Measurements from ENCODE around the gene SPAG16.
"Not testable (repeated sequence)": the region's sequence is repeated elsewhere in the genome, so short reads cannot be mapped to it uniquely, and the experiment has no call there.

SPAG16 gene

DNA sequence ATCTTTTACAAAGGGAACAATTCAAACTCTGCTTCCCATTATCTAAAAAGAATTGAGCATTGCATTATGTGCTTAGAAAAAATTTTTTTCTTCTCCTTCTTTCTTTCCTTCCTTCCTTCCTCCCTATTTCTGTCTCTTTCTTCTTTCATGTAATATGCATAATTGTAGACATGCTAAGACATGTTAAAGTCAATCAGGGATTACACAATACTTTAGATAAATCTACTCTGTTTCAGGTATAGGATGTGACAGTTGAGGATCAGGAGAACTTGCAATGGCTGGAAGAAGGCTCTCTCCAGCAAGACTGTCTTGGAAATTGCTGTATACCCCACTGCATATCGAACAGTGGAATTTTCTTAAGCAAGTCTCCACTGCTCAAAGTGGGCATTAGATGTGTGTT lies 9.0 kb upstream of the SPAG16 start:
- DNase-seq: no peak

DNA sequence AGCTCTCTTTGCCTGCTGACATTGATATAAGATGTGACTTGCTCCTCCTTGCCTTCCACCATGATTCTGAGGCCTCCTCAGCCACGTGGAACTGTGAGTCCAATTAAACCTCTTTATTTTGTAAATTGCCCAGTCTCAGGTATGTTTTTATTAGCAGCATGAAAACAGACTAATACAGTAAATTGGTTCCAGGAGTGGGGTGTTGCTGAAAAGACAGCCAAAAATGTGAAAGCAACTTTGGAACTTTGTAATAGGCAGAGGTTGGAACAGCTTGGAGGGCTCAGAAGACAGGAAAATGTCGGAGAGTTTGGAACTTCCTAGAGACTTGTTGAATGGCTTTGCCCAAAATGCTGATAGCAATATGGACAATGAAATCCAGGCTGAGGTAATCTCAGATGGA lies 7.1 kb upstream of the SPAG16 start:
- DNase-seq: not testable (repeated sequence)

DNA sequence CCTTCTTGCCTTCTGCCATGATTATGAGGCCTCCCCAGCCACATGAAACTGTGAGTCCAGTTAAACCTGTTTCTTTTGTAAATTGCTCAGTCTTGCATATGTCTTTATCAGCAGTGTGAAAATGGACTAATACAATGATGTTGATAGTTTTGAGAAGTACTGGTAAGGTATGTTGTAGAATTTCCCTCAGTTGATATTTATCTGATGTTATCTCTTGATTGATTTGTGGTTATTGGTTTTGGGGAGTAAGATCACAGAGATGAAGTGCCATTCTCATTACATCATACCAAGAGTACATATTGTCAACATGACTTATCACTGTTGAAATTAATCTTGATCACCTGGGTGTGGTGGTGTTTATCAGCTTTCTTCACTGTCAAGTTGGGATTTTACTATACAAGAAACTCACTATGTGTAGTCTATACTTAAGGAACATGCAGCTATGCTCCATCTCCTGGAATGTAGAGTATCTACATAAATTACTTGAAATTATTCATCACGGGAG lies 5.1 kb upstream of the SPAG16 start:
- no peak for DNase-seq

DNA sequence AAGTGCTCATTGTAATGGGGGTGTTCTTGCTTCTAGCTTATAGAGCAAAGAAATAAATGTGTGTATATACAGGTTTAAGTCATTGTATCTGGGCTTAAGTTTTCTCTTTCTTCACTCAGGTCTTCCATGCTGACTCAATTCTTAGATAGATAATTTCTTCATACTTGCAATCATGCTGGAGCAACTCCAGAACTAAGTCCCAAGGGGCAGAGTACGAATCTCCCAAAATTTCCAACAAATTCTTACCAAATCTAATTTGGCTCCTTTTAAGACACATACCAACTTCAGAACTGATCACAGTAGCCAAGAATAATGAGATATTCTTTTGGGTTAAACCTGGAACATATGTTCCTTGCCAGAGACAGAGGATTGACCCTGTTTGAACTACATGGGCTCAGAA lies 4.3 kb upstream of the SPAG16 start:
- no peak for DNase-seq

DNA sequence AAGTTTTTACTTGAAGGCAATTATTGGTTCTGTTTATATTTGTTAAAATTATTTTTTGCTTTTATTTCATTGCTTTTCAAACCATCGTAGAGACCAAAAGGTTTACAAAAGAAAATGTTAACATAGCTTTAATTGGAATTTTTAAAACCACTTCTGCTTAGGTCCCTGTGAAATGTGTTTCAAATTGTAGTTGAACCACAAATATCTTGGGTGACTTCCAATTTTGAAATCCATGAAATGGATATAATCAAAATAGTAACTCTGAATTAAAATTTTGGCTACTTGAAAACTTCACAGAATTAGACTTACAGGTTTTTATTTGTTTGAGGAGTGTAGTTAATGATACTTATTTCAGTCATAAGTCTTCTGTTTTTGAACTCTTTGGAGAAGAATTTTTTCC lies 3.1 kb upstream of the SPAG16 start:
- no peak for DNase-seq

DNA sequence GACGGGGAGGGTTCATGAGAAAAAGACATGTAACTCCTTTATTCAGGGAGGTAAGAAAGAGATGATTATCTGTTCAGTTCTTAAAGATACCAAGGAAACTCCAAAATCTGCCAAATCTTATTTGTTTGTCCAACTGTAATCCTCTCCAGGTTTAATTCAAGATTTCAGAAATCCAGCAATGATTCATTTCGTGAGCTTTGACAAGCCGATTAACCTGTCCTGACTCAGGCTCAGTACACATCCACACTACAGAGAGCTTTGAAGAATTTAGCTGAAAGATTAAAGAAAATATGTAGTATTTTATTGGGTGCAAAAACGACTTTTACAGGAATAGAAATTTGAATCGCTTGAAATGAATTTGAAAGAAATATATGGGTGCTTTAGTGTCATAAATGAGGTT lies 1.1 kb downstream of the SPAG16 start:
- DNase-seq: no peak

DNA sequence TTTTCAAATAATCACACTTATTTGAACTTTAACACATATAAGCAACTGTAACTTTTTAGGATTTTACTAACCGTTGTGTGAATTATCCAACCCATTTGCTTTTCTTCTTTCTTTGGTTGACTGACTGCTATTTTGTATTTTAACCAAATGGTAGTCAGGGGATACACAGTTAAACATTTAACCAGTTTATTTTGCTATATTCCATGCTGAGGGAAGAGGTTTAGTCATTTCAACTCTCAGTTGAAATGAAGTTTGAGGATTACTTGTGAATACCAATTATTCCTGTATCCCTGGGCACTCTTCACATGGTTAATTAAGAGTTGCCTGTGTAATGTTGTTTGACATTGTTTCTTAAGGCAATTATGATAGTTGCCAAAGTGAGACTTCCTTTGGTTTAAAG lies 1.9 kb downstream of the SPAG16 start:
- DNase-seq: no peak

DNA sequence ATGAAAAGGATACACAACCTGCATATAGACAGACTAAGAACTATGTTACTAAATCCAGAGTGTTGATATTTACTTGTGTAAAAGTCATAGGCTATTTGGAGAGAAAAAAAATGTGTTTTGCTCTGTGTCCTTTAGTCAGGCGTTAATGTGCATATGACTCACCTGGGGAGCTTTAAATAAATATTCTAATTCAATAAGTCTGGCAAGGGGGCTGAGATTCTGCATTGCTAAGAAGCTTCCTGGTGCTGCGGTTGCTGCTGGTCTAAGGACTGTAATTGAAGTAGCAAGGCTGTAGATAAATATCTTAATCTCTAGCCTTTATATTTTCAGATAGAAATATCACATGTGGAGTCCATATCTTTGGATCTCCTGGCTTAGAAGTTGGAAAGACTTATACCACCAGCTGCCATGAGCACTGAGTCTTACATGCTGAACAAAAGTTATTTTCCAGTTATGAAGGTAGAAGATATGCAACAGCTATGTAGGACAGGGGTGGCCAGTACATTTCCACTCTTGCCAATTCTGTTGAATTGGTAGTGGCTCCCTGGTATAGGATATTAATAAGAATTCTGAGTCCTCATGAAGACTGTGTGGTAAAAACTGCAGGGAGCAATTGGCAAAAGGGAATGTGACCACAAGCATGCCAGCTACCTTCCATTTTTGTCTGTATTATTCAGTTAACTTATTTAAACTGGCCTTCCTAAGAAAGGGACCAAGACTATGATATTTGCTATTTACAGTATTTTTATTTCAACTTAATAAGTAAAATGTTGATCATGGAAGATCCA lies 4.8 kb downstream of the SPAG16 start:
- DNase-seq: no peak

DNA sequence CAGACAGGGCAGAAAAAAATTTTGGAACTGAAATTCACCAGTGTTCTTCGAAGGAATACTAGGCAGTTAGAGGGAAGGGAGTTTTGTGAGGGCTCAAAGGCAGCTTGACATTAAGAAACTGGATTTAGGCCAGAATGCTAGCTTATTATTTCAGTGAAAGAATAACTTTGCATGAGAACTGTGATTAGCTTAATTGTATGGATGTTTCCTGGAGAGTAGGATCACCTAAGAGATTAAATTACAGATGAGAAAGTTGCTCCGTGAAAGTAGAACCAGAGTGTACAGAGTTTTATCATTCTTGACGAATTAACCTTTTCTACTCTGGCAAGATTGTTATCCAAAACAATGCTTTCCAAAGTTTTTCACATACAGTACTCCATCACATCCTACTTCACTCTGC lies 6.2 kb downstream of the SPAG16 start:
- DNase-seq: no peak

DNA sequence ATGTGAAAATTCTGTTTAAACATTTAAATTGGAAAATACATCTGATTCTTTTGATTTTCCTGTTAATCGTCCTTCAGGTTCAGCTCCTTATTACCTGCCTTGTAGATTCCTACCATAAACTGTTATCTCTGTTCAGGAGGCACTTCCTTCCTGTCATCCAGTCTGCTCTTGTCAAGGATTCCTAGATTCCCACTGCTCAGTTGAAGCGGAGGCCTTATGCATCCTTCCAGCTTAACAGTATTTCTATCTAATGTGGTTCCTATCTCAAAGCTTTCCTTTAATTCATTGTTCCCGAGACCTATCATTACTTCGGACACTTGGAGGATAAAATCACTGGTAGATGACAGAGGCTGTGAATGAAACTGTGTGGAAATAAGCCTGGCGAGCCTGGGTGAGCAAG lies 12.0 kb downstream of the SPAG16 start:
- DNase-seq: no peak

DNA sequence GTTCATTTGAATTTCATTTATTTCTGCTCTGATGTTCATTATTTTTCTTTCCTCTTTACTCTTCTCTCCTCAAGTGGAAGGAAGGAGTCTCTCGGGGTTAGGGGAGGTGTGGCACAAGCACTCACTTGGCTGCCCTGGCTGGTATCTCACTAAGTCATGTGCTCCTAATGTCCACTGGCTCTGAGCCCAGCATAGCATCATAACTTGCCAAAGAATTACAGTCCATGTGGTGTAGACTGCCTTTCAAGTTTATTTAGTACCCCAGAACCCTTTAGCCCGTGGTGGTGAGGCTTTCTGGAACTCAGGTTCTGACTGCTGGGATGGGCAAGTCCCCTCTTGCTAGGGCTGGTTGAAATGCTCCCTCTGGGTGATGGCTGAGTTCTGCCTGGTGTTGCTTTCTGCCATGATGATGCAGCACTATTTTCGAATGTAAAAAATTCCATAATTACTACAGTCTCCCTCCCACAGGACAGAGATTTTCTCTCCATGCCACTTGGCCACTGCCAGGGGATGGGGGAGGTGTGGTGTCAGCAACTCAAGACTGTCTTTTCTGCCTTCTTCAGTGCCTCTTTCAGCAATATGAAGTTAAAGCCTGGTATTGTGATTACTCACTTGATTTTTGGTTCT lies 22.2 kb downstream of the SPAG16 start:
- DNase-seq: no peak

DNA sequence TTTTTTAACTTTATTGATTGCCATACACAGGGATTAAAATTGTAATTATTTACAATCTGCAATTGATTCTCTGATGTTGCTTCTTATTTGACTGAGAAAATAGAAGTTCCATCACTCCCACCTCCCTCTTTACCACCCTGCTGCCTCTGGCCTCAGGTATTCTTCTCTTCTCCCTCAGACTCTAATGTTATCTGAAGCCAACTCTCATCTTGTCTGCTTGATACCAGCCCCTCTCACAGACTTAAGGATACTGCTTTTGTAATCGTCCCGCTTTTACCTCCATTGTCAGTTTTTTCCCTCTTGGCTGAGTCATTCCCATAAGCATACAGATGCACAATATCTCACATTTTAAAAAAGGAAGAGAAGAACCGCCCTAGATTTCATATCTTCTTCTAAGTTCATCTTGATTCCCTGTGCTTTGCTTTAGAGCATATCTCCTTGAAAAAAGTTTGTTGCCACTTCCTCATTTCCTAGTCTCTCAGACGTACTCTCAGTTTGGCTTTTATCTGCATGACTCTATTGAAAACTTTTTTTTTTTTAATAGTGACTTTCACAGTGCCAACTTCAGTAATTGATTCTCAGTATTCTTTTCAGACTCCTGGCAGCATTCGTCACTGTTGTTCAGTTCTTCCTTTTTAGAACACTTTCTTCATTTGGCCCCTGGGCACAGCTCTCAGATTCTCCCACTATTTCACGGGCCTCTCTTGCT lies 31.1 kb downstream of the SPAG16 start:
- DNase-seq: no peak

DNA sequence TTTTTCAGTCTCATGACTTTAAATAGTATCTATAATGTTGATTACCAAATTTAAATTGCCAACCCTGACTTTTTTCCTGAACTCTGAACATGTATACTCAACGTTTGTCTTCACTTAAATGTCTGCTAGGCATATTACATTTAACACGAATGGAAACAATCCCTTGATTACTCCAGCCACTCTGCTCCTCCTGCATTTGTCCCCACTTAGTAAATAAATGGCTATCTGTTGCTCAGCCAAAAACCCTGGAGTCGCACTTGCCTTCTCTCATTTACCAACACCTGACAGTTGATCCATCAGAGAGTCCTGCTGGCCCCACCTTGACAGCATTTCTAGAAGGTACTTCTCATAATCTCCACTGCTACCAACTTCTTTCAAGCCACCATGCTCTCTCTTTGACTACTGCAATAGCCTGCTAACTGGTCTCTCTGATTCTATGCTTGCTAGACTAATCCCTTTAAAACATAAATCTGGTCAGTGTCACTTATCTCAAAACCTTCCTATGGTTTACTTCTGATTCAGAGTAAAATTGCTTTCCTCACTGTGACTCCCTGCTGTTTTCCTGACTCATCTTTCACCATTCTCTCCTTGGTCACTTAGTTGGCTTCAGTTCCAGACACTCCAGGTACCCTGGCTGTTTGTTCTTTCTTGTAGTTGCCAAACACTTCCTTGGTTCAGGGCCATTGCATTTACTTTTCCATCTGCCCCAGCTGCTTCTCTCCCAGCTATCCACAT lies 31.9 kb downstream of the SPAG16 start:
- no peak for DNase-seq

DNA sequence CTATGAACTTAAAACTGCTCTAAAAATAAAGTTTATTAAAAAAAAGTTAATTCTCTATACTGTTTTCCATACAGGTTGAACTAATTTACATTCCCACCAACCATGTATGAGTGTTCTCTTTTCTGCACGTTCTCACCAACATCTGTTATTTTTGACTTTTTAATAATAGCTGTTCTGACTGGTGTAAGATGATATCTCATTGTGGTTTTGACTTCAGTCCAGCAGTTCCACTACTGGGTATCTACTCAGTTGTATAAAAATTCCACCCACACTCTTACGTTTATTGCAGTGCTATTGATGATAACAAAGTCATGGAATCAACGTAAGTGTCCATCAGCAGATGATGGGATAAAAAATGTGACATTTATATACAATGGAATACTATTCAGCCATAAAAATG lies 33.7 kb downstream of the SPAG16 start:
- DNase-seq: no peak

DNA sequence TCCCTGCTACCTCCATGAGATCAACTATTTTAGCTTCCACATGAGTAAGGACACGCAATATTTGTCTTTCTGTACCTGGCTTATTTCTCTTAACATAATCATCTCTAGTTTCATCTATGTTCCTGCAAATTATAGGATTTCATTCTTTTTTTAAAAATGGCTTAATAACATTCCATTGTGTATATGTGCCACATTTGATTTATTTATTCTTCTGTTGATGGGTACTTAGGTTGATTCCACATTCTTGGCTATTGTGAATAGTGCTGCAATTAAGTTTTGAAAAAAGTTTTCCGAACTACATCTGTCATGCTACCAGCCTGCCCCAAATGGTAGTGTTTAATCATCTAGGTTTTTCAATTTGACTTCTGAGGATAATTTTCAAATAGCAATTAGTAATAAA lies 36.3 kb downstream of the SPAG16 start:
- no peak for DNase-seq

DNA sequence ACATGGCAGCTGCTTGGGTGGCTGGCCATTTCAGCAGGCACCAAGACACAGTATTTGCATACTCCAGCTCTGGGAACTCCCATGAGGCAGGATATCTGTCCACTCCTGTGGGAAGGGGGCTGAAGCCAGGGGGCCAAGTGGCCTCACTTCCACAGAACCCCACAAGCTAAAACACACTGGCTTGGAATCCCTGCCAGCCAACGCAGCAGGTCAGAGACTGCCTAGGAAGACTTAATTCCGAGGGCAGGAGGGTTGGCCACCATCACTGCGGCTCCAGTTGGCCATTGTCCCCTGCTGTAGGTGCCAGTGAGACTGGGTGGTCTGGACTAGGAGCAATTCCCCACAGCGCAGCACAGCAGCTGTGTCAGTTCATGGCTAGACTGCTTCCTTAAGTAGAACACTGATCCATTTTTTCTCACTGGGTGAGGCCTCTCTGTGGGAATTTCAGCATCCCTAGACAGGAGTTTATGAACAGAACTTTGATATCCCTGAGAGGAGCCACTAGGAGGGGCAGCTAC lies 52.0 kb downstream of the SPAG16 start:
- no peak for DNase-seq

DNA sequence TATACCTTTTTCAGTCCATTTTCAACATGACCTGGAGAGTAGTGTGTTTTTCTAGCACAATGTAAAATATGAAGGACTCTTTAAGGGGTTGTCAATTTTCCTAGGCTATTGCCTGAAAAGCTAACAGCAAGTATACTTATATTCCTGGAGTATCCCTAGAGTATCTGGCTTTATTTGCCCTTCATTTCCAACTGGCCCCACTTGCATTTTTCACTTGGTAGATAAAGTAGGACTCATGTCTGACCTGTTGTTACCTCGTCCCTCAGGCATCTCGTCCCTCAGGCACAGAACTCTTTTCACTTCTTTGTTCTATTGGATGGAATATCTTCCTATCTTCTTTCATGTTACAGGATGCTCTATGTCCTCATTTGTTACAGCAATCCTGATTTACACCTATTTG lies 69.2 kb downstream of the SPAG16 start:
- DNase-seq: no peak

DNA sequence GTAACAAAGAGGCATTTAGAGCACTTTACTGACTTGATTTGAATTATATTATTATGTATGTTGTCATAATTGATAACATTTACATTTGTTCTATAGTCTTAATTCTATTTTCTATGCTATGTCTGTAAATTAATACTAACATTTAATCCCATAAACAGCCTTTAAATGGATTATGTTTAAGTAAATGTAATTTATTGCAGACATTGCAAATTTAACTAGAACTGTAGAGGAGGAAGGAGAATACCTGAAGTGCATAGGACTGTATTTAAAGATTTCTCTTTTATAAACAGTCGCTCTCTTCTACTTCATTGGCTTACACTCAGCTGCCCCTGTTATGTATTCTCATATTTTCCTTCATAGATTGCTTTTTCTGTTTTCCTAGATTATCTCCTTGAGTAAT lies 92.4 kb downstream of the SPAG16 start:
- DNase-seq: no peak

DNA sequence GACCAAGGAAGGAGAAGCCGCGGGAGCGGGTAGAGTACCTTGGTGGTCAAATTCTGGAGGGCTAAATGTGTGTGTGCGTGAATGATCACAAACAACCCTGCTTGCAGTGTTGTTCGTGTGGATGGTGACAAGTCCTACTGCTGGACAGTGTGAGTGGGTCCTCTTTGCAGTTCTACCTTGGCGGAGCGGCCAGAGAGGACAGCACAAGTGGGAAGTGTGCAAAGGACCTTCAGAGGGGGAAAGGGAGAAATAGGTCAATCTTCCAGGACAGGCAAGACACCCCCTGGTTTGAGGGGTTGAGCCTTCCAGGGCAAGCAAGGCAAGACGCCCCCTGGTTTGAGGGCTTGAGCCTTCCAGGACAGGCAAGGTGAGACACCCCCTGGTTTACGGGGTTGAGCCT lies 122.8 kb downstream of the SPAG16 start:
- DNase-seq: not testable (repeated sequence)

DNA sequence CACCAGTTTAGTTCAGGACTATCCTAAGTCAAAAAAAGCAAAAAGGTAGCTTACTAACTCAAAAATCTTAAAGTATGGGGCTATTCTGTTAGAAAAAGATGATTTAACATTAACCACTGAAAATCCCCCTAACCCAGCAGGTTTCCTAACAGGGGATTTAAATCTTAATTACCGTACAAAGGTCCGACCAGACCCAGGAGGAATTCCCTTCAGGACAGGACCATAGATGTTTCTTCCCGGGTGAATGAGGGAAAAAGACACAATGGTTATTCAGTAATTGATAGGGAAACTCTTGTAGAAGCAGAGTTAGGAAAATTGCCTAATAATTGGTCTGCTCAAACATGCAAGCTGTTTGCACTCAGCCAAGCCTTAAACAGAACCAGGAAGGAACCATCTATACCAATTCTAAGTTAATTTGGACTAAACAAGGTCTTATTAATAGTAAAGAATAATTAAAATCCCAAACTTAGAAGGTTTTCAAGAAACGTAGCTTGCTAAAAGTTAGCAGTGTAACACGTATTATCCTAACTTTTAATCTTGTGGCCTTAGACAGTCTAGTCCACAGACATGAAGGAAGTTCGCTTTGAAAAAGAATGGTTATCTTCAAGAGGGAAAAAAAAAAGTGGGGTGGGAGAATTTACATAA lies 124.3 kb downstream of the SPAG16 start:
- DNase-seq: not testable (repeated sequence)

DNA sequence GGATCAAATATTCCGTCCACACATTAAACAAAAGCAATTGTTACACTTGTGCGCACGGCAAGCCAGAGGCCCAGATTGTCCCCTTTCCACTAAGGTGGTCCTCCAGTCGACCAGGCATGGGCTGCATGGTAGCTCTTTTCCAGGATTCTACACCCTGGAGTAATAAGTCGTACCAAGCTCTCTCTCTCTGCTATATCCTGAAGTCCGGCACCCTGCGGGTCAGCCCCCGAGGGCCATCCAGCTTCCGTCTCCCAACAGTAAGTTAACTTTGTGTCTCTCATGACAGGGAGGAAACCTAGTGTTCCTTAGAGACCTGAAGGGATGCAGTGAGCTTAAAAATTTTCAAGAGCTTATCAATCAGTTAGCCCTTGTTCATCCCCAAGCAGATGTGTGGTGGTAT lies 126.4 kb downstream of the SPAG16 start:
- DNase-seq: not testable (repeated sequence)

DNA sequence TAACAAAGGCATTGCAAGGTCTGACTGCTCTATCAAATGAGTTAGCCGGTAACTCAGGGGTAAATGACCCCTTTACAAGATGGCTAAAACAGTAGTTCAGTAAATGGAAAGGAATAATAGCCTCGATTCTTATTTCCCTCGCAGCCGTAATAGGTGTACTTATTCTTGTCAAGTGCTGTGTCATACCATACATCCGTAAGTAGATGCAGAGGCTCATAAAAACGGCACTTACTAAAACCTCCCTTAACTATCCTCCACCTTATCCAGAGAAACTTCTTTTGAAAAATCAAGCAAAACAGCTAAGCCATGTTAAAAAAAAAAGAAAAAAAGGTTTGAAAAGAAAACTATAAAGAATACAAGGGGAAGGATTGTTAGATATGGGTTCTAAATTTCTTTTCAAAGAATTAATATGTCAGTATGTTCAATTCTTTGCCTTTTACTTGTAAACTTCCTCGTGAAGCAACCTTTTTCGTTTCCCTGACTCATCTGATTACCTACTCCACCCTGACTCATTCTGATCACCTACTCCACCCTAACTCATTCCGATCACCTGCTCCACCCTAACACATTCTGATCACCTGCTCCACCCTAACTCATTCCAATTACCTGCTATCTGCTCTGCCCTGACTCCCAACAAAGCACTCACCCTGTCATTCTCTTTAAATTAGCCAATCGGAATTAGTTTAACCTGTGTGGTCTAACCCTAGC lies 127.5 kb downstream of the SPAG16 start:
- no peak for DNase-seq

Data from NK-92 treated with Interleukin-12 subunit alpha and Interleukin-12 subunit beta, amount 100 ng/mL, for 24 hours (cell line).